GM19438 (cell line): ENCODE data around the gene CHAF1A.

ENCODE experiments used
- ATAC-seq: cut with Tn5 transposase; IDR thresholded peaks from one replicate; pipeline ENCODE4 v1.9.1; 2021; ENCODE audit warnings: low read depth; ENCODE audit not compliant: unreplicated experiment

CHAF1A gene

GRCh38 chr19:4477034-4477801, 74.8 kb downstream of the CHAF1A start:
- no peak for ATAC-seq

GRCh38 chr19:4482721-4483364, 80.4 kb downstream of the CHAF1A start:
- no peak for ATAC-seq

- ATAC-seq = no peak
Measured at GRCh38 chr19:4483385-4483784, 80.9 kb downstream of the CHAF1A start.

- no peak for ATAC-seq
Measured at GRCh38 chr19:4487572-4487971, 85.1 kb downstream of the CHAF1A start.

- no peak for ATAC-seq
Measured at GRCh38 chr19:4488496-4488895, 86.1 kb downstream of the CHAF1A start.

GRCh38 chr19:4491446-4491845, 89.0 kb downstream of the CHAF1A start:
- ATAC-seq = no peak

- no peak for ATAC-seq
Measured at GRCh38 chr19:4492337-4493103, 90.1 kb downstream of the CHAF1A start.
